ENCODE results near the gene EPC2. TPM values are rescaled to one million over a fixed set of nuclear protein-coding genes. Genes with fewer than 3 reads are reported as not detected.

The EPC2 gene
- total and polyA plus RNA-seq, 2 of the 8 experiments (the other 6 are each of a cell fraction or from before 2014, with no cell fraction given): 16.1 to 25.7 TPM

DNA sequence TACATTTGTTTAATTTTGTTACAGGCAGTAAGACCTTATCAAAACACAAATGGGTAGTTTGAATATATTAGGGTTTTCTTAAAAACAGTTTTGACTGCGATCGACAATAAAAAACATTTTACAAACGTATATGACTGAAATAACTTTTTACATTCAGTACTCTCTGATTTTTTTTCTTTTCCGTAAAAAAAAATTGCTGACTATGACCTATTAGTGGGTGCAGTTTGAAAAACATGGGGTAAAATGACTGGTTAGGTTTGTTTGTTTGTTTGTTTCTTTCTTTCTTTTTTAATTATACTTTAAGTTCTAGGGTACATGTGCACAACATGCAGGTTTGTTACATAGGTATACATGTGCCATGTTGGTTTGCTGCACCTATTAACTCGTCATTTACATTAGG lies 36.9 kb downstream of the EPC2 start:
- no peak overlapping the region for H2BK20ac ChIP-seq (ENCODE audit: low read length)
- no peak overlapping the region for H3K4me2 ChIP-seq (ENCODE audit: insufficient read depth in 1 of 2, low read depth in 2 of 2, low read length in 2 of 2)
- no peak overlapping the region for H3K9ac ChIP-seq (replicated peaks in 1 of 4; ENCODE audit: extremely low read depth in 1 of 4, low read depth in 3 of 4, low read length in 3 of 4)
- H3K9me3 ChIP-seq (ENCODE audit: insufficient read depth in 2 of 2, low read depth in 1 of 2, low read length in 1 of 2): peaks cover 0 to 8% of the 10 kb centered on the region in 2 experiments; a peak in 1 of 4 replicates
- H3K27ac ChIP-seq (ENCODE audit: low read depth, low read length): no peak overlapping the region
- no peak overlapping the region for H3K4me3 ChIP-seq (ENCODE audit: extremely low read depth in 1 of 4, insufficient read depth in 2 of 4, low read depth in 3 of 4, low read length in 4 of 4)
- H2BK15ac ChIP-seq (ENCODE audit: low read length): no peak overlapping the region
- no peak overlapping the region for H2AFZ ChIP-seq (ENCODE audit: low read length)
- H4K8ac ChIP-seq (ENCODE audit: extremely low read depth, insufficient read depth, low read length): no peak overlapping the region
- no peaks in the 10 kb centered on the region for H3K27me3 ChIP-seq (replicated peaks in 1 of 4; ENCODE audit: control insufficient read depth in 3 of 4, extremely low read depth in 1 of 4, insufficient read depth in 3 of 4, low read length in 3 of 4)
- H3K79me1 ChIP-seq (ENCODE audit: low read depth, low read length): no peaks in the 10 kb centered on the region; the same call in 1 of the 2 replicates
- DNase-seq (ENCODE audit: low read depth in 1 of 2, low spot score in 2 of 2) (no peak), FAIRE-seq (no peak)
- H2BK12ac ChIP-seq (ENCODE audit: low read depth, low read length): no peak overlapping the region
- H3K79me2 ChIP-seq (ENCODE audit: control insufficient read depth in 1 of 2, insufficient read depth in 2 of 2, low read length in 2 of 2): peaks cover 20 to 93% of the 10 kb centered on the region in 2 experiments
- ChIA-PET POLR2A (ENCODE audit: partially characterized antibody) (interaction anchor here (0.9 kb wide), 1 partner anchor 38 kb away, joined by 3 read pairs; no protein-coding TSS in a partner anchor), CTCF (ENCODE audit: partially characterized antibody) (no interaction called here)
- H4K5ac ChIP-seq (ENCODE audit: insufficient read length, low read depth, low read length): no peak overlapping the region
- no peak overlapping the region for H3K4ac ChIP-seq (replicated peaks; ENCODE audit: insufficient read length, low read depth, low read length)
- no peak overlapping the region for H3K18ac ChIP-seq (ENCODE audit: extremely low read depth, low read length)
- H2BK5ac ChIP-seq (ENCODE audit: low read depth, low read length): no peak overlapping the region
- peaks cover 2 to 3% of the 10 kb centered on the region in 2 experiments for H4K20me1 ChIP-seq (replicated peaks in 1 of 2; ENCODE audit: control insufficient read depth in 1 of 2, insufficient read depth in 2 of 2, low read length in 2 of 2)
- H2AK5ac ChIP-seq (ENCODE audit: low read depth, low read length): no peak overlapping the region
- no peaks in the 10 kb centered on the region for H3K23me2 ChIP-seq (ENCODE audit: low read depth, low read length)
- no peaks in the 10 kb centered on the region; a peak in 2 of 7 replicates for H3K4me1 ChIP-seq (replicated peaks in 1 of 4; ENCODE audit: control insufficient read depth in 3 of 4, insufficient read depth in 4 of 4, low read length in 3 of 4)
- H2BK120ac ChIP-seq (replicated peaks; ENCODE audit: low read depth, low read length): no peak overlapping the region
- 84% methylated on average over 5 of the region's 5 CpGs; no CpG with 5 or more reads in 1 of the 2 experiments for WGBS, 2 experiments (ENCODE audit: extremely low coverage in 1 of 2, insufficient coverage in 1 of 2, insufficient read length in 1 of 2, insufficient replicate concordance in 2 of 2, low coverage in 1 of 2, low lambda C conversion rate in 2 of 2, missing lambda C conversion rate in 1 of 2)
- H3K14ac ChIP-seq (ENCODE audit: insufficient read length): no peak overlapping the region
- H4K91ac ChIP-seq (replicated peaks; ENCODE audit: insufficient read length, low read length): no peak overlapping the region
- H3K36me3 ChIP-seq (ENCODE audit: control insufficient read depth in 2 of 4, insufficient read depth in 4 of 4, low read length in 3 of 4): no peaks in the 10 kb centered on the region
- no peak overlapping the region for H3K23ac ChIP-seq (ENCODE audit: insufficient read length)
- TF ChIP-seq MAFK (IDR thresholded peaks at IDR 0.05; ENCODE audit: low read depth, low read length) (peak; percentile 19; the same call in 1 of the 2 replicates), GABPA (IDR thresholded peaks at IDR 0.05; ENCODE audit: borderline replicate concordance, insufficient read depth, low read length) (no peak), NRF1 (IDR thresholded peaks at IDR 0.05; ENCODE audit: low read depth, low read length) (no peak)
- no peak overlapping the region for H3K56ac ChIP-seq (replicated peaks; ENCODE audit: insufficient read length, low read depth, low read length)

Data from H1 (cell line).